CD14-positive monocyte (primary cell): ENCODE measurements around the gene RAMACL. TPM values are rescaled to one million over a fixed set of nuclear protein-coding genes. Genes with fewer than 3 reads are reported as not detected.

Source experiments
- DNase-seq, 3 donors: peaks; one replicate each; pipeline ENCODE4 v3.0.0-alpha.2; 2011 to 2022
- H2AFZ ChIP-seq: 2 replicates; pipeline ENCODE4 v1.6.0; 2012; ENCODE audit warnings: mild to moderate bottlenecking, low read depth, low read length, inconsistent platforms; ENCODE audit not compliant: insufficient read depth, poor library complexity, severe bottlenecking
- H3K27ac ChIP-seq, 2 donors: 1 replicate in 1 of 2; 2 replicates in 1 of 2; pipeline ENCODE4 v1.5.1; 2012 to 2013; ENCODE audit warnings: low read length in 2 of 2, control low read depth in 1 of 2, inconsistent platforms in 1 of 2, low read depth in 1 of 2, mild to moderate bottlenecking in 1 of 2
- H3K27me3 ChIP-seq, 2 donors: one replicate each; pipeline versions ENCODE4 v1.6.0 to v1.6.1; 2011 to 2013; ENCODE audit warnings: low read length in 2 of 2; ENCODE audit not compliant: control insufficient read depth in 2 of 2, insufficient read depth in 2 of 2
- H3K36me3 ChIP-seq, 2 donors: replicated peaks in 1 of 2; 1 replicate in 1 of 2; 2 replicates in 1 of 2; pipeline versions ENCODE4 v1.5.1 to v1.6.1; 2012 to 2013; ENCODE audit warnings: low read length in 2 of 2, control low read depth in 1 of 2, inconsistent platforms in 1 of 2, mild to moderate bottlenecking in 1 of 2; ENCODE audit not compliant: insufficient read depth in 2 of 2, control insufficient read depth in 1 of 2
- H3K4me1 ChIP-seq, 2 donors: 1 replicate in 1 of 2; 2 replicates in 1 of 2; pipeline versions ENCODE4 v1.5.1 to v1.6.1; 2012 to 2013; ENCODE audit warnings: low read length in 2 of 2, control low read depth in 1 of 2, inconsistent platforms in 1 of 2, mild to moderate bottlenecking in 1 of 2, moderate library complexity in 1 of 2; ENCODE audit not compliant: insufficient read depth in 2 of 2, control insufficient read depth in 1 of 2
- H3K4me2 ChIP-seq: replicated peaks from 2 replicates; pipeline ENCODE3; 2012; ENCODE audit warnings: low read length, moderate library complexity, mild to moderate bottlenecking; ENCODE audit not compliant: poor library complexity, severe bottlenecking; ENCODE audit errors: extremely low read depth
- H3K4me3 ChIP-seq, 3 experiments: fragments of 200-600 bp in 1 of 3; sonication (generic) in 1 of 3; replicated peaks in 1 of 3; 1 replicate in 2 of 3; 2 replicates in 1 of 3; pipeline ENCODE4 v1.5.1; 2011 to 2013; ENCODE audit warnings: low read length in 3 of 3, mild to moderate bottlenecking in 3 of 3, control low read depth in 2 of 3, low read depth in 2 of 3, inconsistent platforms in 1 of 3, moderate library complexity in 1 of 3
- H3K79me2 ChIP-seq: 2 replicates; pipeline ENCODE4 v1.6.0; 2012; ENCODE audit warnings: mild to moderate bottlenecking, control low read depth, inconsistent platforms, low read length, moderate library complexity; ENCODE audit not compliant: insufficient read depth
- H3K9ac ChIP-seq: 2 replicates; pipeline ENCODE4 v1.6.0; 2017; ENCODE audit warnings: low read length, mild to moderate bottlenecking; ENCODE audit not compliant: insufficient read depth, poor library complexity, severe bottlenecking
- H3K9me3 ChIP-seq, 2 donors: replicated peaks in 1 of 2; 1 replicate in 1 of 2; 2 replicates in 1 of 2; pipeline versions ENCODE4 v1.5.1 to v1.6.1; 2012 to 2013; ENCODE audit warnings: low read length in 2 of 2, control low read depth in 1 of 2; ENCODE audit not compliant: control insufficient read depth in 1 of 2, insufficient read depth in 1 of 2
- H4K20me1 ChIP-seq: 2 replicates; pipeline ENCODE4 v1.6.0; 2012; ENCODE audit warnings: mild to moderate bottlenecking, low read length, control low read depth, moderate library complexity; ENCODE audit not compliant: insufficient read depth
- H3K27ac Mint-ChIP-seq, 7 donors: one replicate each; pipeline ENCODE4 v1.8.0; 2020; ENCODE audit warnings: mild to moderate bottlenecking in 7 of 7, mixed read lengths in 7 of 7, moderate library complexity in 6 of 7, inconsistent platforms in 2 of 7
- H3K27me3 Mint-ChIP-seq, 3 donors: one replicate each; pipeline ENCODE4 v1.8.0; 2021 to 2022; ENCODE audit warnings: low read depth in 3 of 3, mild to moderate bottlenecking in 3 of 3, mixed read lengths in 3 of 3, moderate library complexity in 3 of 3, inconsistent platforms in 1 of 3
- H3K36me3 Mint-ChIP-seq, 2 donors: one replicate each; pipeline ENCODE4 v1.8.0; 2020; ENCODE audit warnings: mixed read lengths in 2 of 2, inconsistent platforms in 1 of 2, mild to moderate bottlenecking in 1 of 2
- H3K4me1 Mint-ChIP-seq: one replicate; pipeline ENCODE4 v1.8.0; 2020; ENCODE audit warnings: mild to moderate bottlenecking, mixed read lengths
- H3K4me3 Mint-ChIP-seq, 2 donors: one replicate each; pipeline ENCODE4 v1.8.0; 2020; ENCODE audit warnings: mild to moderate bottlenecking in 2 of 2, mixed read lengths in 2 of 2, moderate library complexity in 1 of 2
- H3K9me3 Mint-ChIP-seq, 7 donors: one replicate each; pipeline ENCODE4 v1.8.0; 2020 to 2022; ENCODE audit warnings: mixed read lengths in 7 of 7, mild to moderate bottlenecking in 6 of 7, moderate library complexity in 6 of 7, inconsistent platforms in 2 of 7
- WGBS: methylation state at CpG from one replicate; pipeline ENCODE4 v1.1.5; 2013; ENCODE audit warnings: missing lambda C conversion rate; ENCODE audit not compliant: insufficient coverage; 5-methylcytosine and 5-hydroxymethylcytosine counted together
- intact Hi-C, 2 donors: fragments of 100-400 bp; cut with micrococcal nuclease; formaldehyde crosslinking; loops; one replicate each; pipeline versions ENCODE4 v1.15.0 to v1.15.1; 2023
- polyA plus RNA-seq, 3 donors: library from polyadenylated mRNA; depleted of rRNA in 1 of 3; unstranded in 2 of 3; stranded (reverse) in 1 of 3; fragments of 300-500 nt in 2 of 3; fragments of >200 nt in 1 of 3; fragmentation: Illumina TruSeq in 2 of 3; gene quantifications; 1 replicate in 2 of 3; 2 replicates in 1 of 3; pipeline ENCODE4 v1.2.3, GENCODE V29; 2012 to 2021
- TF ChIP-seq, protein P1 (sequence below): fragments of 200-600 bp; IDR thresholded peaks from one replicate; pipeline ENCODE4 v1.8.0; 2022; ENCODE audit warnings: antibody characterized with exemption, mild to moderate bottlenecking

The RAMACL gene
- polyA plus RNA-seq, 3 donors: 0.05 to 0.33 (median 0.11) TPM

DNA sequence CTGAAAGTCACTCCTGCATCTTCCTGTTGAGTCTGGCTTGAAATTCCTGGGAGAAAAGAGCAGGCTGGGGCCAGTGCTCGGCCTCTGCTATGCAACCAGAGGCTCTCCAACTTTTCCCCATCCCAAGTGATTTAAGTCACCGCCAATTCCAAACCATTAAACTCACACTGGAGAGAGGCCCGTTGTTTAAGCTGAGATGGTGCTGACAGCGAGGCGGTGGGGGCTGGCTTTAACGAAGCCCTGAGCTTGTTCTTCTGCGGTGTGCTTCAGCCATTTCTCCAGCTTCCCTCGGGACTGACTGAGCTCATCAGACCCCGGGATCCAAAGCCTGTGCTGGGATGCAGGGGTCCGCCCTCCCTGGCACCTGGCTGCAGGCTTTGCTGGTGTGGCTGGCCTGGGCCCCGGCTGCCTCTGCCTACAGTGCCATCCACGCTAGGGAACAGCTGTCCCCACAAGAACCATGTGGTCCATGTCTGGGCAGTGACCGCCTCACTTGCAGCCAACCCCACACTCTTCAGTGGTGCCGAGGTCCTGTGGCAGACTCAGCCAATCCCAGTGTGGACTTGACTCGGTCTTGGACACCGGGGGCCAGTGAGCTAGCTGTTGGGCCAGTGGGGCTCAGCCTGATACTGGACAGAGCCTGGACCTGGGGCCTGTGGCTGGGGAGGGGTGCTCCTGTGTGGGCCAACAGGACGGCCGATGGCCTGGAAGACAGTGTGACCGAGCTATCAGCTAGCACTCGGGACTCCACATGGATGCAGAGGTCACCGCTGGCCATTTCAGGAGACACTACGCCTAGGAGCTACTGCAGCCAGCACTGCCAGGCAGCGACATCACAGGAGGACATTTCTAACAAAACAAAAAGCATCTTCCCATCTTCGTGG is 21.2 kb downstream of the RAMACL start:
- H4K20me1 ChIP-seq: no peaks in the 10 kb centered on the region
- TF ChIP-seq, protein P1, sequence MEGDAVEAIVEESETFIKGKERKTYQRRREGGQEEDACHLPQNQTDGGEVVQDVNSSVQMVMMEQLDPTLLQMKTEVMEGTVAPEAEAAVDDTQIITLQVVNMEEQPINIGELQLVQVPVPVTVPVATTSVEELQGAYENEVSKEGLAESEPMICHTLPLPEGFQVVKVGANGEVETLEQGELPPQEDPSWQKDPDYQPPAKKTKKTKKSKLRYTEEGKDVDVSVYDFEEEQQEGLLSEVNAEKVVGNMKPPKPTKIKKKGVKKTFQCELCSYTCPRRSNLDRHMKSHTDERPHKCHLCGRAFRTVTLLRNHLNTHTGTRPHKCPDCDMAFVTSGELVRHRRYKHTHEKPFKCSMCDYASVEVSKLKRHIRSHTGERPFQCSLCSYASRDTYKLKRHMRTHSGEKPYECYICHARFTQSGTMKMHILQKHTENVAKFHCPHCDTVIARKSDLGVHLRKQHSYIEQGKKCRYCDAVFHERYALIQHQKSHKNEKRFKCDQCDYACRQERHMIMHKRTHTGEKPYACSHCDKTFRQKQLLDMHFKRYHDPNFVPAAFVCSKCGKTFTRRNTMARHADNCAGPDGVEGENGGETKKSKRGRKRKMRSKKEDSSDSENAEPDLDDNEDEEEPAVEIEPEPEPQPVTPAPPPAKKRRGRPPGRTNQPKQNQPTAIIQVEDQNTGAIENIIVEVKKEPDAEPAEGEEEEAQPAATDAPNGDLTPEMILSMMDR: no peak
- Mint-ChIP-seq H3K9me3 (peaks cover 0 to 3% (median 0%) of the 10 kb centered on the region in 7 donors), H3K4me3 (no peak overlapping the region), H3K4me1 (no peaks in the 10 kb centered on the region), H3K27me3 (peaks cover 9 to 10% (median 10%) of the 10 kb centered on the region in 3 donors), H3K36me3 (no peaks in the 10 kb centered on the region), H3K27ac (no peak overlapping the region)
- H3K36me3 ChIP-seq: no peaks in the 10 kb centered on the region
- no peak overlapping the region for H3K27ac ChIP-seq
- intact Hi-C loops: no loop called here
- H3K9ac ChIP-seq: no peak overlapping the region
- H3K79me2 ChIP-seq: no peaks in the 10 kb centered on the region
- WGBS: 97% methylated on average over 21 of the region's 24 CpGs
- DNase-seq: no peak
- no peak overlapping the region for H3K4me2 ChIP-seq
- H3K4me3 ChIP-seq: no peak overlapping the region
- no peak overlapping the region for H2AFZ ChIP-seq
- no peaks in the 10 kb centered on the region for H3K9me3 ChIP-seq
- H3K4me1 ChIP-seq: no peaks in the 10 kb centered on the region
- H3K27me3 ChIP-seq: no peaks in the 10 kb centered on the region

GRCh38 chr6:166563805-166564204 is 22.7 kb downstream of the RAMACL start:
- Histone ChIP-seq H3K4me1 (no peaks in the 10 kb centered on the region), H3K79me2 (no peaks in the 10 kb centered on the region), H3K4me3 (no peak overlapping the region), H3K27ac (no peak overlapping the region), H3K36me3 (no peaks in the 10 kb centered on the region), H3K9me3 (no peaks in the 10 kb centered on the region), H2AFZ (no peak overlapping the region), H3K4me2 (no peak overlapping the region), H3K27me3 (no peaks in the 10 kb centered on the region), H3K9ac (no peak overlapping the region), H4K20me1 (no peaks in the 10 kb centered on the region)
- H3K9me3 Mint-ChIP-seq: peaks cover 0 to 6% (median 0%) of the 10 kb centered on the region in 7 donors
- TF ChIP-seq, protein P1: no peak
- no peak for DNase-seq
- H3K4me3 Mint-ChIP-seq: no peak overlapping the region
- intact Hi-C loops: no loop called here
- no peaks in the 10 kb centered on the region for H3K4me1 Mint-ChIP-seq
- H3K36me3 Mint-ChIP-seq: no peaks in the 10 kb centered on the region
- no peak overlapping the region for H3K27ac Mint-ChIP-seq
- peaks cover 9 to 10% (median 10%) of the 10 kb centered on the region in 3 donors for H3K27me3 Mint-ChIP-seq
- 62% methylated on average over 8 of the region's 9 CpGs for WGBS
